ENCODE data around the gene ADRA1B. TPM values are rescaled to one million over a fixed set of nuclear protein-coding genes. Genes with fewer than 3 reads are reported as not detected.

ADRA1B gene
- total and polyA plus RNA-seq, 2 donors from 2014 or later: 1.6 to 2.3 TPM

DNA sequence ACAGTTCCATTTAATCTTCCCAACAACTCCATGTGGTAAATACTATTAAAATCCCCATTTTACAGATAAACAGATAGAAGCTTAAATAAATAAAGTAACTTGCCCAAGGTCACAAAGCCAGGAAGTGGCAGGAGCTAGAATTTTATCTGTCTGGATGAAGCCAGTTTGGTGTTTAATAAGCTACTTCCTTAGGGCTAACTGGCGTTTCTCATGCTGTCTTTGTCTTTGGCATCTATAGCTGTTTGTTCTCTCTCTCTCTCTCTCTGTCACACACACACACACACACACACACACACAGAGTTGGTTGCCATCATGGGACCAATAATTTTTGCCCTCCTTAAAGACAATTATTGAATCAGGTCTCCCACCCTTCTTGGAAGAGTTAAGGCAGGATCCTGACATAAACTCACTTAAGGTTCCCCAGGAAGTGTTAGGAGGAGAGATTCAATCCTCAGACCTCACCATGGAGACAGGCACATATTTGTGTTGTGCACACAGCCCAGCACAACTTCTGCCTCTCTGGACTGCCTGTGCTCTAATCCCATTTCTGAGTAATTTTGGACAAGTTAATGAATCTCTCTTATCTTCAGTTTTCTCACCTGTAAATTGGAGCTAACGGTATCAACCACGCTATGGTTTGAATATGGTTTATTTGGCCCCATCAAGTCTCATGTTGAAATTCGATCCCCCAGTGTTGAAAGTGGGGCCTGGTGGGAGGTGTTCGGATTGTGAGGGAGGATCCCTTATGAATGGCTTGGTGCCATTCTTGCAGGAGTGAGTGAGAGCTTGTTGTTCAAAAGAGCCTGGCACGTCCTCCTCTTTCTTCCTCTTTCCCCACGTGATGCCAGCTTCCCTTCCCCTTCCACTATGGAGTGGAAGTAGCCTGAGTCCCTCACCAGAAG, 8.3 kb upstream of the ADRA1B start:
- FAIRE-seq: no peak
- Histone ChIP-seq H3K4me1 (ENCODE audit: control insufficient read depth in 2 of 3, insufficient read depth in 2 of 3, low read depth in 1 of 3, low read length in 3 of 3) (peaks cover 3 to 25% (median 15%) of the 10 kb centered on the region in 3 donors), H3K36me3 (ENCODE audit: control insufficient read depth in 2 of 3, insufficient read depth in 3 of 3, low read length in 3 of 3) (no peaks in the 10 kb centered on the region), H3K4me3 (ENCODE audit: low read length in 3 of 3) (no peak overlapping the region), H3K27ac (ENCODE audit: low read depth in 2 of 2, low read length in 2 of 2) (no peak overlapping the region), H3K27me3 (ENCODE audit: control insufficient read depth, insufficient read depth, low read length) (no peaks in the 10 kb centered on the region), H3K9me3 (ENCODE audit: control insufficient read depth in 2 of 3, insufficient read depth in 1 of 3, low read length in 3 of 3) (no peaks in the 10 kb centered on the region), H3K9ac (ENCODE audit: low read length in 3 of 3) (no peak overlapping the region)
- TF ChIP-seq, protein P1, sequence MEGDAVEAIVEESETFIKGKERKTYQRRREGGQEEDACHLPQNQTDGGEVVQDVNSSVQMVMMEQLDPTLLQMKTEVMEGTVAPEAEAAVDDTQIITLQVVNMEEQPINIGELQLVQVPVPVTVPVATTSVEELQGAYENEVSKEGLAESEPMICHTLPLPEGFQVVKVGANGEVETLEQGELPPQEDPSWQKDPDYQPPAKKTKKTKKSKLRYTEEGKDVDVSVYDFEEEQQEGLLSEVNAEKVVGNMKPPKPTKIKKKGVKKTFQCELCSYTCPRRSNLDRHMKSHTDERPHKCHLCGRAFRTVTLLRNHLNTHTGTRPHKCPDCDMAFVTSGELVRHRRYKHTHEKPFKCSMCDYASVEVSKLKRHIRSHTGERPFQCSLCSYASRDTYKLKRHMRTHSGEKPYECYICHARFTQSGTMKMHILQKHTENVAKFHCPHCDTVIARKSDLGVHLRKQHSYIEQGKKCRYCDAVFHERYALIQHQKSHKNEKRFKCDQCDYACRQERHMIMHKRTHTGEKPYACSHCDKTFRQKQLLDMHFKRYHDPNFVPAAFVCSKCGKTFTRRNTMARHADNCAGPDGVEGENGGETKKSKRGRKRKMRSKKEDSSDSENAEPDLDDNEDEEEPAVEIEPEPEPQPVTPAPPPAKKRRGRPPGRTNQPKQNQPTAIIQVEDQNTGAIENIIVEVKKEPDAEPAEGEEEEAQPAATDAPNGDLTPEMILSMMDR (IDR thresholded peaks at IDR 0.05; ENCODE audit: borderline replicate concordance, extremely low read depth, insufficient read depth): no peak
- intact Hi-C loops (cut with DNase I): no loop called here
- DNase-seq: no peak

GRCh38 chr5:159908591-159908940, 7.7 kb upstream of the ADRA1B start:
- H3K27me3 ChIP-seq (ENCODE audit: control insufficient read depth, insufficient read depth, low read length): no peaks in the 10 kb centered on the region
- TF ChIP-seq, protein P1 (IDR thresholded peaks at IDR 0.05; ENCODE audit: borderline replicate concordance, extremely low read depth, insufficient read depth): no peak
- intact Hi-C loops (cut with DNase I): no loop called here
- H3K27ac ChIP-seq (ENCODE audit: low read depth in 2 of 2, low read length in 2 of 2): no peak overlapping the region
- no peaks in the 10 kb centered on the region for H3K9me3 ChIP-seq (ENCODE audit: control insufficient read depth in 2 of 3, insufficient read depth in 1 of 3, low read length in 3 of 3)
- peaks cover 3 to 31% (median 20%) of the 10 kb centered on the region in 3 donors for H3K4me1 ChIP-seq (ENCODE audit: control insufficient read depth in 2 of 3, insufficient read depth in 2 of 3, low read depth in 1 of 3, low read length in 3 of 3)
- no peaks in the 10 kb centered on the region for H3K36me3 ChIP-seq (ENCODE audit: control insufficient read depth in 2 of 3, insufficient read depth in 3 of 3, low read length in 3 of 3)
- H3K4me3 ChIP-seq (ENCODE audit: low read length in 3 of 3): no peak overlapping the region
- FAIRE-seq: no peak
- no peak overlapping the region for H3K9ac ChIP-seq (ENCODE audit: low read length in 3 of 3)
- no peak for DNase-seq

- intact Hi-C loops (cut with DNase I): no loop called here
- FAIRE-seq (no peak), DNase-seq (no peak)
- TF ChIP-seq, protein P1 (IDR thresholded peaks at IDR 0.05; ENCODE audit: borderline replicate concordance, extremely low read depth, insufficient read depth): no peak
- Histone ChIP-seq H3K27ac (ENCODE audit: low read depth in 2 of 2, low read length in 2 of 2) (peak overlapping the region in 1 of 2 donors; percentile 13), H3K9ac (ENCODE audit: low read length in 3 of 3) (no peak overlapping the region), H3K4me1 (ENCODE audit: control insufficient read depth in 2 of 3, insufficient read depth in 2 of 3, low read depth in 1 of 3, low read length in 3 of 3) (peaks cover 3 to 36% (median 23%) of the 10 kb centered on the region in 3 donors), H3K27me3 (ENCODE audit: control insufficient read depth, insufficient read depth, low read length) (no peaks in the 10 kb centered on the region), H3K4me3 (ENCODE audit: low read length in 3 of 3) (no peak overlapping the region), H3K36me3 (ENCODE audit: control insufficient read depth in 2 of 3, insufficient read depth in 3 of 3, low read length in 3 of 3) (no peaks in the 10 kb centered on the region), H3K9me3 (ENCODE audit: control insufficient read depth in 2 of 3, insufficient read depth in 1 of 3, low read length in 3 of 3) (no peaks in the 10 kb centered on the region)
Observed at GRCh38 chr5:159909126-159909525, 7.2 kb upstream of the ADRA1B start.
